DMS79 treated with DMSO at 0.1 percent for 48 hours (cell line): Measurements from ENCODE around the gene LIPC.
A peak's percentile ranks its signal among the peaks of the same experiment; 100 is the strongest.

Source experiments
- DNase-seq: peaks from one replicate; lab custom pipeline; 2025; lab: John Stamatoyannopoulos, UW

LIPC gene

DNA sequence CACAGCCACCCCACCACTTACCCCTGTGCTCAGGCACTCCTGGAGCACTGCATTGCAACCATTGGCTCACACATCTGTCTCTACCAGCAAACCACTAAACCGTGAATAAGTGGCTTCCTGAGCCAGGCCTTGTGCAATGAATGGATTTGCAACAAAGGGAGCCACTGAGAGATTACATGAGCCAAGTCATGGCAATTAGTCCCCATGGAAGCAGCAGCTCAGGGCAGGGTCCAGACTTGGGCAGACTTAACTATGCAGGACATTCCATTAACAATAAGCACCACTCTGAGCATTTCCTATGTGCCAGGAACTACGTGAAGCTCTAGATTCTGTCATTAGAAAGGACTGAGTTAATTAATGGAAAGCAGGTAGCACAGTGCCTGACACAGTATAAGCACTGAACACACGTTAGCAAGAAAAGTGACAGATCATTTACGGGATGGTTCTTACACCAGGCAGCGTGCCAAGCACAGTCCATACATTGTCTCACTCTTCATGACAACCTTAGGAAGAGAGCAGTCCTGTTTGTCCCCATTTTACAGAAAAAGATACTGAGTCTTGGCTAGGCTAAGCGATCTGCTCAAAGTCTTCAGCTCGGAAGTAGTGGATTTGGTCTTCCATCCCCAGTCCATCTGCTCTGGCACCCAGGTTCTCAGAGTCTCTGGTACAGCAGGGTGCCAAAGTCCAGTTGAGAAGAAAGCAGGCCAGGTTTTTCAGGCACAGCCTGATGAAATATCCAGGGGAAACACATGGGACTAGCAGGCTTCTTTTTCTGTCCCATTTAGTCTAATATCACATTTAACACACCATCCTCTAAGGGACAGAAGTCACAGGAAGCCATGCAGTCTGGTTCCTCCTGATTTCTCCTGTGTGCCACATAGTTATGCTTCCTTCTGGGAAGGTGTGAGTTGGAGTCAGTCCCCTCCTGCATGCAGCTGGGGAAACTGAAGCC, 44.1 kb downstream of the LIPC start:
- DNase-seq: peak; percentile 89

DNA sequence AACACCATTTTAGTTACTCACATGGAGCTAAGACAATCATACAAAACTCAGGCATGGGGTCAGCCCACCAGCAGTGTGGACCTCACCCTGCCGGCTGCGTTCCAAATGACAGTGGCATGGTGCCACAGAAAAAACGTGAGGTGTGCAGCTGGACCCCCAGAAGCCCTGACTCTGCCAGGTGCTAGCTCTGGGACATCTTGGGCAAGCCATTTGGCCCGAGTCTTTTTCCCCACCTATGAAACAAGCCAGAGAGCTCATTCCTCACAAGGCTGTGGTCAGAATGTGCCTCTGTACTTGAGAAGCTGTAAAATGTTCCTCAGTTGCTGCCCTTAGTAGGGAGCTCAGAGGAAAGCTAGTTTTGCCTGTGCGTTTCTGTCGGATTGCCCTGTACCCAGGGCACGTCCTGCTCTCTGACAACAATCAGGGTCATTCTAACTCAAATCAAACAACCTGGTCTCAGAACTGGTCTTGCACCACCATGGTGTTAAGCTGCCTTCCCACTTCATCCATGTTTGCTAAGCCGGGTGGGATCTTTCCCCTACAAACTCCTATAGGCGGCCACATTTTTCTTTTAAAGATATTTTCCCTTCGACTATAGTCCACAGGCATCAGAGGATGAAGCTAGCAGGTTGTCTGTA, 44.9 kb downstream of the LIPC start:
- DNase-seq: no peak

DNA sequence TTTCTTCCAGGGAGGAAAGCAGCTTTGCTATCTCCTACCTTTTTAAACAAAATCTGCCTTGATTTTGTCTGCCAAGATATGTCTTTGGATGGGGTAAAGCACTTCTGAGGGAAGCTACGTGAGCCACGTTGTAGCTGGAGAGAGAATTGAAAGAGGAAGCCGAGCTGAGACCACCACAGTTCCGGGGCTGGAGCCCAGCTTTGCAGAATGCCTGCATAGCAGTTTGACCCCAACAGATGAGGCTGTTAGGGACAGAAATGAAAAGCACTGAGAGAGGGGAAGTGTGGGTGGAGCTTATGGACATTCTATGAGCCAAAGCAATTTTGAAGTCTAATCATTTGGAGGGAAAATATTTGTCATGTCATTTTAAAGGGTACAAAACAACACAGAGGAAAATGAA, 45.4 kb downstream of the LIPC start:
- no peak for DNase-seq

DNA sequence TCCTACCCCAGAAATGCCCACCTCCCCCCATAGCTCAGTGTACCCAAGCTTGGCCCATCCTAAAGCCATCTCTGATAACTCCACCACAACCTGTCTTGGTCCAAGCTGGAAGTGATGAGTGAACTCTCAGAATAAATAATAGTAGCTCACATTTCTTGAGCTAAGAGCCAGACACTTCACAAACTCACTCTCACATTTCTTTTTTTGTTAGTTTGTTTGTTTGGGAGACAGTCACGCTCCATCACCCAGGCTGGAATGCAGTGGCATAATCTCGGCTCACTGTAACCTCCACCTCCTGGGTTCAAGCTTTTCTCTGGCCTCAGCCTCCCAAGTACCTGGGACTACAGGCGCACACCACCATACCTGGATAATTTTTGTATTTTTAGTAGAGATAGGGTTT, 46.2 kb downstream of the LIPC start:
- no peak for DNase-seq

DNA sequence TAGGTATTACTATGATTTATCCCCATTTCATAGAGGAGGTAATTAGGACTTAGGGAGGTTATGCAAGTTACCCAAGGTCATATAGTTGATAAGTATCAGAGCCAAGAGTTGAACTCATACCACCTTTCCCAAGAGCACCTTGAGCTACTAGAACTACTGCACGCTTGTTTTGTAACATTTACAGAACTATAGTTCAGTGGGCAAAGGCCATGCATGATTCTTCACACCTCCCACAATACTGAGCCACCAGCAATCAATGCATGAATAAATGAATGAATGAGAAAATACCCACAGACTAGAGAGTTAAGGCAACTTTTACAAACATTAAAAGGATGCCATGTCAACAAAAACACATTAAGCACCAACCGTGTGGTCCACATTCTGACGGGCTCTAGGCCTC, 46.8 kb downstream of the LIPC start:
- DNase-seq: no peak

DNA sequence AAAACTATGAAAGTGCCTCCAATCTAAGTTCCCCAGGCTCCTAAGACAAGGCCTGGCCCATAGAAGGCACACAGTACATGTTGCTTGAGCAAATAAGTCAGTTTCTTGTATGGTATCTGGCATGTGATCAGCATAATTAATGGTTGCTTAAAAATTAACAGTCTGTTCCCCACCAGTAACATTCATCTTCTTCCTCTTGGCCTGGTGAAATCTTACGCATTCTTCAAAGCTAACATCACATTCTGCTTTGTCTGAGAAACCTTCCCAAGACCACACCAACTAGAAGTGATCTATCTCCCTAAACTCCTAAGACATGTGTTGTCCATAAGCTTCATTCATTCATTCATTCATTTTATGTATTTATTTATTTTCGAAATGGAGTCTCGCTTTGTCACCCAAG, 48.1 kb downstream of the LIPC start:
- DNase-seq: no peak

DNA sequence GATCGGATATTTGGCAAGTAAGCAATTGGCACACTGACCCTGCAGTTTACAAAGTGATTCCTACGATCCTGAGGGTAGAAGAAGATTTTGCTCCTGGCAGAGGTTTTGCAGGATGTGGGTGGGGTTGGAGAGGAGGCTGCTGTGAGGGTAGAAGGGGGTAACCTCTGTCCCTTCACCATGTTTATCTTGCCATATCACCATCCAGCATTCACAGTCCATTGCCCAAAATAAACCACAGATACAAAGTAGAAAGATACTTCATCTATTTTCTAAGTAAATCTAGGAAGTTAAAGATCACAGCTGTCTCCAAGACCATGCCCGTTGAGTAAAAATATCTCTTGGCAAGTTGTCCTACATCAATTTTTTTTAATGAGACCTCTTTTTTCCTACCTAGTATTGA, 51.6 kb downstream of the LIPC start:
- no peak for DNase-seq

DNA sequence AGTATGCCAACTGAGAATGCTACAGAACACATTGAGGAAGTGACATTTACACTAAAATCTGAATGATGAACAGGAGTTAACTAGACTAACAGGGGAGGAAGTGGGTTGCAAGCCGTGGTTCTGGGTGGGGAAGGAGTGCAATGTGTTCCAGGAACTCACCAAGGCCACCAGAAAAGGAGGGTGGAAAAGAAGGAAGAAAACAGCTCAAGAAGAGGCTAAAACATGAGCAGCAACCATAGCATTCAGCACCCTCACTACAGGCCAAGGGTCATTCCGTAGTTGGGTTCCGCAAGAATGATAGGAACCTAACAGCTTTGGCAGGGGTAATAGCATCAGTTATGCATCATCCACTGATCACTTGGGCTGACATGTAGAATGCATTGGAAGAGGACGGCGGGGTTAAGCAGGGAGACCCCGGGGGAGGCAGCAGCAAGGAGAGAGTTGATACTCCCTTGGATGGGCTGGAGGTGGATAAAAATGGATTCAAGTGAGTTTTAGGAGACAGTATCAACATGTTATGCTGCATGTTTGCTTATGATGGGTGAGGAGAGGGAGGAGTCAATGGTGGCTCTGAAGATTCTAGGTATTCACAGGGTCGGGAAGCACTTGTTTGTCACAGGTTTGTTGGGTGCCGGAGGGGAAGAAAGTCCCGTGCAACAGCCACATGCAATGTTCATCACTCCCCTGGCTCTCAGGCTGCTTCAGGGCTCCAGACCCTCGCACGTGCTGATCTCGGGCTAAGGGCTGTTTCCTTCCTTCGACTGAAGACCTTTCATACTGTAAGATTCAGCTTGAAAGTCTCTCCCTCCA, 53.2 kb downstream of the LIPC start:
- no peak for DNase-seq

DNA sequence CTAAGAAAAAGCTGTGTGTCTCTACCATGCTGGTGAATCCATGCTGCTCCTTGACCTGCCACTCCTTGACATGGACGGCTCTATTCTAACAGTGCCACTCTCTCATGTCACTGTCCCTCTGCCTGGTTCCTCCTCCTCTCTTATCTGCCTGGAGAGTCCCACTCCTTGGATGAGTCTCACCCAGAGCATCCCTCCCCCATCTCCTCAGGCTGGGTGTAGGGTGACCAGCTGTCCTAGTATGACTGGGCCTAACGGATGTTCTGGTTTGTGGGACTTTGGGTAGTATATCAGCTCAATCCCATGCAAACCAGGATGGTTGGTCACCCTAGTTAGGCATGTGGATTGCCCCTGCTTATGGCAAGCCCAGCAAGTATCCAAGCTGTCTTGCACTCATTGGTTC, 54.3 kb downstream of the LIPC start:
- no peak for DNase-seq

DNA sequence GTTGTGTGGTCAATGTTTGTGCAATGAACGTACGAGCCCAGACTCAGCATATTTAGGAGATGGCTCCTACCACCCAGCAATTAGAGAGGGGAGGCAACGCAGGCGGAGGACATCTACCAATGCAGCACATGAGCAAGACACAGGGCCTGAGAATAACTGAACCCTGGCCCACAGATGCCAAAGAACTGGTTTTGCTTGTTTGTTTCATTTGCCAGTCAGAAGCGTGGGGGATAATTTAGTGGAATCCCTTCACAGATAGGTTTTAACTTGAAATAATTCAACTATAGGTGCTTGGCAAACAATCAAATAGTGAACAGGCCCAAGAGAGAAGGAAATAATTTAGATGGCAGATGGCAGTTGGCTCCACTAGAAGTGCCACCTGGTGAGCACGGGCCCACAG, 54.8 kb downstream of the LIPC start:
- DNase-seq: peak; percentile 61

DNA sequence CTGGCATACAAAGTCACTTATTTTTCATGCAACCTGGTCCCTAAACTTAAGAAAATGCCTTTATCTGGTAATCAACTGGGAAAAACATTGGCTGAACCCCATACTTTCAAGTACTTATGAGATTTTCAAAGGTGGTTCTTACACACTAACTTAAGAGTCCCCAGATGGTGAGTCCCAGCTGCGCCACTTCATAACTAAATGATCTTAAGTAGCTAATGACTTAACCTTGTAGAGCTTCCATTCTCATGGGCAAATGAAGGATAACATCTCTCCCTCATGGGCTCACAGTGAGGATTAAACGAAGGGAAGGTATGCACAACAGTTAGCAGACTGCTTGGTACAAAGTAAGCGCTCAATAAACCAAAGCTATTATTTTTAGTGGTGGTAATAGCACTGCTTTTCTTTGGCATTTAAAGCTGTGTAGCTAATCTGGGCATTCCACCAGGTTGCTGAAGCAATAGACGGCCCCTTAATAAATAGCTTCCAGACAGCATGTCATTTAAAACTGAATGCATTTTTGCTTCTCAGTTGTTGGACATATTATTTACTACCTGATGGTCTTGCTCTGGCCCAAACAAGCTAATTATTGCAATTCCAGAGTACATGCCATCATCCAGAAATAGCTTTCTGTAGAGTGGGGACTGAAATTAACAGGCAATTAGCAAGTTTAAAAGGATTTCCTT, 55.4 kb downstream of the LIPC start:
- peak; percentile 61 for DNase-seq

DNA sequence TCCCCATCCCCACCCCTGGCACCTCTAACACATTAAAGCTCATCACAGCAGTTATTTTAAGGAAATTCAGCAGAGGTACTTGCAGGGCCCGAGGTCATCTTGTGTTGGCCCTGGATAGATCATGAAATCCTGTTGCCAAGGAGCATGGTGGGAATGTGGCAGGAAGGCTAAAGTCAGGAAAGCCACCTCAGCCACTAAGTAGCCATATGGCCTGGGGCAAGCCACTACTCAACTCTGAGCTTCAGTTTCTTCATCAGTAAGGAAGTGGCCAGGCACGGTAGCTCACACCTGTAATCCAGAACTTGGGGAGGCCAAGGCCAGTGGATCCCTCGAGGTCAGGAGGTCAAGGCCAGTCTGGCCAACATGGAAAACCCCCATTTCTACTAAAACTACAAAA, 55.9 kb downstream of the LIPC start:
- DNase-seq: no peak

DNA sequence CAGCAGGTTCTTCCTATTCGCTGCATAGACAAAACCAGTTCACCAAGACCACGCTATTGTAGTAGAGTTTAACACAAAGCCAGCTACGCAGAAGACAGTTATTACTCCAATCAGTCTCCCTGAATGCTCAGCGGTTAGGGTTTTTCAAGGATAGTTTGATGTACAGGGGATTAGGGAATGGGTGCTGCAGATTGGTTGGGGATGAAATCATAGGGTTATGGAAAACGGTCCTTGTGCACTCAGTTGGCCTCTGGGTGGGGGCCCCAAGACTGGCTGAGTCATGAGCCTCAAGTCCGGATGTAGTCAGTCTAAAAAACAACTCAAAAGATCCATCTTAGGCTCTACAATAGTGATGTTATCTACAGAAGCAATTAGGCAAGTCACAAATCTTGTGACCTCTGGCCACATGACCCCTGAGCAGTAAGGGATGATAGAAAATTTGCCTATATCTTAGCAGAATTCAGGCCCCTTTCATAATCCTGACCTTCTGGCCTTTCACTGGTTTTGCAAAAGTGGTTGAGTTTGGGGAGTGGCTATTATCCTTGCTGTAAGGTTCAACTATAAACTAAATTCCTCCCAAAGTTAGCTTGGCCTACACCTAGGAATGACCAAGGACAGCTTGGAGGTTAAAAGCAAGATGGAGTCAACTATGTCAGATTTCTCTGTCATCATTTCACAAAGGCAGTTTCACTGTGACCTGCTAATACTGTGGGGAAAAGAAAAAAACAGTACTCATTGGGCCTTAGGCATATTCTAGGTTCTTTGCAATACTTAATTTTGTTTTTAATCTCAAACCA, 57.7 kb downstream of the LIPC start:
- no peak for DNase-seq

DNA sequence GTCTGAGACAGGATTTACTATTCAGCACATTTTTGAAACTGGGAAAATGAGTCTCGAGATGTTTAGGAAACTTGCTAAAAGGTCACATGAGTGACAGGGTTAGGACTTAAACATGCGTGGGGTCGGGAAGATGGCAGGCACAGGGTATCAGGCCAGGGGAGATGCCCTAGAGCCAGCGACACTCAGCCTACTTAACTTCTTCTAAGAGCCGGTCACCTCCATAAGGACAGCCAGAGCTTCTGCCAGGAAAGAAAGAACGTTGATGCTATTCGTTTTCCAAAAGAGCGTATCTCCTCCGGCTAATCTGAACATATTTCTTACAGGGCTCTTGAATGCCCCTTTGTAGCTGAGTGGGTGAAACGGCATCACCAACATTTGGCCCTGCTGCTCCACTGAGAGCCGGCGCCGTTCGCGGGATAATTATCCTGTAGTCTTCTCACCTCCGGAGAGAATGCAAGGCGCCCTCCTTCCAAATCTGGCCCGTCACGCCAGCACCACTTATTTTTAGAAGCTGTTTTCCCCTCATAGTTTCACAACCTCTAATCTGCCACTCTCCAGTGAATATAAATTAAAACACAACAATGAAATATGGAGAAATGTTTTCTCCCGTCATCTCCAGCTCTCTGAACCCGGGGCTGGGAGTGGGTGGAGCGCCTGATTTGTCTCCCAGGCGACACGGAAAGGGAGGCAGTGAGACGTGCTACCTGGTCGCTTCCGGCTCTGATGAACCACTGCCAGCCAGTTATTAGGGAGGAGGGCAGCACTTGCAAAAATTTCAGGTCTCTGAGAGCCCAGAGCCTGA, 58.5 kb downstream of the LIPC start:
- peak; percentile 66 for DNase-seq

DNA sequence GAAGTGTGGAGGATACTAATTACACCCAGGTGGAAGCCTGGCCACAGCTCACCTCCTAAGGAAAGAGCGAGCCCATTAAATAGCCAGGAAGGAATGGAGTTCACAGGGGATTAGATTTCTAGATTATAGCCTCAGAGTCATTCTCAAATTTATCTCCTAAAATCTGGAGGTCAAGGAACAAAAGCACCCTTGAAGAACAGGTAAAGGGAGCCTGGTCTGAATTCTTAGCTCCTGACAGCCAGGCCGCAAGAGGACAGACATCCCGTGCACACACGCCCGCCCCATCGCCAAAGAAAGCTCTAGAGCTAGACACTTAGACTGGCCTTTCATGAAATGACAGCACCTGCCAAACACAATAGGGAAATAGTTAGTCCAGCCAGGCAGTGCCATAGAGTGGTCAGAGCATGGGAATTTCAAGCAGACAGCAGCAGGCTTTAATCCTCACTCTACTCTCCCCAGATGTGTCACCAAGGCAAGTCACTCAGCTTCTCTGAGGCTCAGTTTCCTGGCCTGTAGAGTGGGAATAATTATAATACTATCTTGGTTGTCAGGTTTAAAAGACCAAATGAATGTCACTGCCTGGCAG, 59.2 kb downstream of the LIPC start:
- DNase-seq: no peak

DNA sequence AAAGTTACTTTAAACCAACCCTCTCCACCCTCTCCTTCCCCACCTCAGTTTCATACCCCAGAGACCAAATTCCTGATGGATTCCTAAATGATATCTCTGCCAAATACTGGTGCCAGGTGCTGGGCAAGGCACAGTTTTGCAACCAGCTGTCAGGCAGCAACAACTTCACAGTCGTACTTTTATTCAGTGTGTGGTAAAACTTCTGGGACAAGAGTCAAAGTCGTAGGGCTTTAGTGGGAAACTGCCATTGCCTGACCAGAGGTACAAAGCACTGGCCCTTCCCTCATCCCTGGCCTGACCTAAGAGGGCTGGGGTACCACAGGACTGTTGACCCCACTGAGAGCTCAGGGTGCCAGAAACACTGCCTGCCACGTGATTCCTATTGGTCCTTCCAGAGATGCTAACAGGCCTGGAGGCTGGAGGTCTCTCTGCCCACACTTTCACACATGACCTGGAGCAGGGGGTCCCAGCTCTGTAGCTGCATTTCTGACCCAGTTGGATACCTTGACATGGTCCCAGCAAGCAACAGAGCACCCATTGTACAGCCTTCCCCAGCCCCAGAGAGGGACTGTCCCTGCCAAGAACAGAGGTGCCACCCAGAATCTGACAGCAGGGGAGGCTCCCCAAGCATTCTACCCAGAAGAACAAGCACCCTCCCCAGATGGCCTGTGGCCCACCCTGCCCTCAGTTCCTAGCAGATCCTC, 59.9 kb downstream of the LIPC start:
- no peak for DNase-seq

DNA sequence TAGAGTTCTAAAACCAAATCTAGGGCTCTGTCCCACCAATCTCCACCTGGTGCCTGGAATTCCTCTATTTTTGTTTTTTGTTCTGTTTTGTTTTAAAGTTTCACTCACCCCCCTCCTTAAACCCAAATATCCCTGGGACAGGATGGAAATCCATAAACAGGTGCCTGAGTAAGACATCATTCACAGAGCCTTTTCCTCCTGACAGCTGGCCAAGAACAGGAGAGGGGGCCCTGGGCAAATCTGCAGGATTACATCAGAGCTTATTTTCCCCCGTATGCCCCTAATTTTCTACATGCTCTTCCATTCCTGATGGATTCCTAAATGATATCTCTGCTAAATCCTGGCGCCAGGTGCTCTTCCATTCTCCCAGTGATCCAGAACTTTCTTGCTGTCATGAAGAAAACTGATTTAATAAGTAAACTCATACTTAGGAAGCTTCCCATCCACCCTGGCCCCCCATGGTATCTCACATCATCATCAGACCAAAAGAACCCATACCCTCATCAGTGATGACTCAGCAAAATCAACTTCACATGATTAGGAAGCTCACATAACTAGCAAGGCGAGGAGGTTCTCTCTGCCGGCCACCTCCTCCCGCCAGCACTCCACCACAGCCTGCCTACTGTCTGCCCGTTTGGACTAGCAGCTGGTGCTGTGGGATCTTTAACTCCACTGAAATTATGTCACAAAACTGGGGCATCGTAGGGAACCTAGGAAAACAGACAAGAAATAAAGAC, 61.0 kb downstream of the LIPC start:
- no peak for DNase-seq

DNA sequence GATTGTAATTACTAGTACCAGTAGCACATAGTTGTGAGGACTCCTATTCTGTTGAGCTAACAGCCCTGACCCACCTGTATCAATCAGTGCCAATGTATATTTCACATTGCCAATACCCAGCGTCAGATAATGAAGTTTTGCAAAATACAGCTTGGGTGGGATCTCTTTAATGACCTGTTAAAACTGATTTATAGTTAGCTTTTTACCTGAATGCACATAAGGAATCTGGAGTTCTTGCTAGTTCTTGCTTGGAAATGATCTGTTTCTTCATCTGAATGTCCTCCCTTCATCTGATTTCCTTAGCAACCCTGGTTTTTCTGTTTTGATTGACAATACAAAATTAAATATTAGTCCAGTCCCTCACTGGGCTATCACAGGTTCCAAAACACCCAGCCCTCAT, 62.8 kb downstream of the LIPC start:
- no peak for DNase-seq
